ENCODE data around the gene CLASP1. TPM values are rescaled to one million over a fixed set of nuclear protein-coding genes. Genes with fewer than 3 reads are reported as not detected.
A peak's percentile ranks its signal among the peaks of the same experiment; 100 is the strongest.

Gene CLASP1
- total RNA-seq, 6 experiments from 2014 or later, result 38.2 to 49.0 (median 41.1) TPM

DNA sequence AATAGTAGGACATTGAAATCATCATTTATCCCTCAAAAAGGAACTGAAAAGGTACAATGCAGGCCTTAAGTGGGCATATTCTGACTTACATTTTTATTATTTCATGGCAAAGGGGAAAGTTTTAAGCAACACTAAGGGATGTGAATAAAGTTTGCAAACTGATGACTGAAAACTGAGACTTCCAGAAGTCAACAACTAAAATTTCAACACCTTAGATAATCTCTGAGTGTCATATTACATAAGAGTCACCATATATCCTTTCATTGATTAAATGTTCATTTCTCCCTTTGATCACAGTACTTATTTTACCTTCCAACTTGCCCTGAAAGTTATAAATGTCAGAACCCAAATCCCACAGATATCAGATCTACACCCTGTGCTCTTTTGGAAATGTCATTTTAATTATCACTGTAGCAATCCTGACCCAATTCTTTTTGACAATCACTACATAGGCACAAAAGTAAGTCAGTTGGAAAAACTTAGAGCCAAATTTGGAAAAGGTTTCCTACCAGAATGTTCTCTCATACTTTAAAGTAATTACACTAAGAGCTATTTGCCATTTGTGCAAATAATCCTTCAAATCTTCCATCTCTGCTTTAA is 163.0 kb downstream of the CLASP1 start:
- H3K9me3 Mint-ChIP-seq, result no peaks in the 10 kb centered on the region

GRCh38 chr2:121485039-121485438 is 164.2 kb downstream of the CLASP1 start:
- Mint-ChIP-seq H3K4me3 (peak overlapping the region; percentile 11; the same call in 1 of the 2 replicates), H3K9me3 (no peaks in the 10 kb centered on the region), H3K27ac (peak overlapping the region; percentile 86), H3K4me1 (ENCODE audit: low read depth) (peaks cover 30% of the 10 kb centered on the region), H3K36me3 (ENCODE audit: low read depth) (no peaks in the 10 kb centered on the region), H3K27me3 (ENCODE audit: insufficient read depth) (peaks cover 1% of the 10 kb centered on the region; the same call in 1 of the 2 replicates)
- TF ChIP-seq, protein P1, sequence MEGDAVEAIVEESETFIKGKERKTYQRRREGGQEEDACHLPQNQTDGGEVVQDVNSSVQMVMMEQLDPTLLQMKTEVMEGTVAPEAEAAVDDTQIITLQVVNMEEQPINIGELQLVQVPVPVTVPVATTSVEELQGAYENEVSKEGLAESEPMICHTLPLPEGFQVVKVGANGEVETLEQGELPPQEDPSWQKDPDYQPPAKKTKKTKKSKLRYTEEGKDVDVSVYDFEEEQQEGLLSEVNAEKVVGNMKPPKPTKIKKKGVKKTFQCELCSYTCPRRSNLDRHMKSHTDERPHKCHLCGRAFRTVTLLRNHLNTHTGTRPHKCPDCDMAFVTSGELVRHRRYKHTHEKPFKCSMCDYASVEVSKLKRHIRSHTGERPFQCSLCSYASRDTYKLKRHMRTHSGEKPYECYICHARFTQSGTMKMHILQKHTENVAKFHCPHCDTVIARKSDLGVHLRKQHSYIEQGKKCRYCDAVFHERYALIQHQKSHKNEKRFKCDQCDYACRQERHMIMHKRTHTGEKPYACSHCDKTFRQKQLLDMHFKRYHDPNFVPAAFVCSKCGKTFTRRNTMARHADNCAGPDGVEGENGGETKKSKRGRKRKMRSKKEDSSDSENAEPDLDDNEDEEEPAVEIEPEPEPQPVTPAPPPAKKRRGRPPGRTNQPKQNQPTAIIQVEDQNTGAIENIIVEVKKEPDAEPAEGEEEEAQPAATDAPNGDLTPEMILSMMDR (IDR thresholded peaks at IDR 0.05), result no peak
- peak; percentile 63 for DNase-seq

More for the DNA sequence above, 163.0 kb downstream of the CLASP1 start:
- Mint-ChIP-seq H3K36me3 (ENCODE audit: low read depth) (no peaks in the 10 kb centered on the region), H3K4me1 (ENCODE audit: low read depth) (peaks cover 28% of the 10 kb centered on the region), H3K27ac (peak overlapping the region; percentile 86; the same call in 1 of the 2 replicates), H3K4me3 (no peak overlapping the region), H3K27me3 (ENCODE audit: insufficient read depth) (peaks cover 1% of the 10 kb centered on the region; the same call in 1 of the 2 replicates)
- DNase-seq, result no peak
- TF ChIP-seq, protein P1 (IDR thresholded peaks at IDR 0.05), result no peak

DNA sequence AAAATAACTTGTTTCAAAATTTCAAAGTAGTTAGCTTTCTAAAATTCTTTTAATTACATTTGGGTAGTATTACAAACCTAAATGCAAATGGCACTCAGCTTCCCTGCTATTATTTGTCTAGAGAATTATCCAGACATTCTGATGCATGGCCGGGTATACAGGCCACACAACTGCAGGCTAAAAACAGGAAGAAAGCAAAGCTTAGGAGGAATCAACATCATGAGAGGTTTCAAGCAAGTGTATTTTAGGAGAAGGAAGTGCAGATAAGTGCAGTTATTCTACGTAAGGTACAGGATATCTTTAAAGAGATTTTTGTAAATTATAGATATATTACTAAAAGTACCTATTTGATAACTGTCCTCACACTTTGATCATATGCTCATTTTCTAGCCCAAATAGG is 165.4 kb downstream of the CLASP1 start:
- peaks cover 32% of the 10 kb centered on the region for H3K4me1 Mint-ChIP-seq (ENCODE audit: low read depth)
- DNase-seq, result no peak
- no peaks in the 10 kb centered on the region for H3K9me3 Mint-ChIP-seq
- H3K4me3 Mint-ChIP-seq, result no peak overlapping the region
- no peaks in the 10 kb centered on the region for H3K36me3 Mint-ChIP-seq (ENCODE audit: low read depth)
- H3K27ac Mint-ChIP-seq, result no peak overlapping the region
- peaks cover 1% of the 10 kb centered on the region; the same call in 1 of the 2 replicates for H3K27me3 Mint-ChIP-seq (ENCODE audit: insufficient read depth)
- TF ChIP-seq, protein P1 (IDR thresholded peaks at IDR 0.05), result no peak

DNA sequence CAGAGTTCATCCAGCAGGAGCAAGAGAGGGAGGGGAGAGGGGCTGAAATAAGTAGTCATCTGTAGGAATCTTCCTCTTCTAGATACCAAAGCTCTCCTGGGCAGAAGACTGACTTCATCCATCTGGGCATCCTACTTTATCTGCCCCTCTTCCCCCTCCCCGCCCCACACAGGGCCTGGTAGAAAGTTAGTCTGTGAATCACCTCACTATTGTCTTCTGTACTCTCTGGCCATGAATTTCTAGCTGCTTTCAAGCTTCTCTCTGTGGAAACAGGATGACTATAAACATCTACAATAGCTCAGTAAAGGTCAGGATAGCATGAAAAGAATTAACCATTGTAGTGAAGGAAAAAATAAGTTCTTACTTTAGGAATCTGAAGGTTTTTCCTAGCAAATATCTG is 166.2 kb downstream of the CLASP1 start:
- no peaks in the 10 kb centered on the region for H3K36me3 Mint-ChIP-seq (ENCODE audit: low read depth)

GRCh38 chr2:121480826-121481225 is 168.4 kb downstream of the CLASP1 start:
- Mint-ChIP-seq H3K27me3 (ENCODE audit: insufficient read depth) (peaks cover 1% of the 10 kb centered on the region), H3K9me3 (no peaks in the 10 kb centered on the region), H3K4me1 (ENCODE audit: low read depth) (peaks cover 48% of the 10 kb centered on the region), H3K4me3 (no peak overlapping the region), H3K27ac (no peak overlapping the region), H3K36me3 (ENCODE audit: low read depth) (no peaks in the 10 kb centered on the region)
- TF ChIP-seq, protein P1 (IDR thresholded peaks at IDR 0.05), result no peak
- no peak for DNase-seq

More for the DNA sequence above, 166.2 kb downstream of the CLASP1 start:
- peaks cover 33% of the 10 kb centered on the region for H3K4me1 Mint-ChIP-seq (ENCODE audit: low read depth)
- H3K27ac Mint-ChIP-seq, result peak overlapping the region; percentile 20; the same call in 1 of the 2 replicates
- no peak overlapping the region for H3K4me3 Mint-ChIP-seq
- DNase-seq, result no peak
- H3K27me3 Mint-ChIP-seq (ENCODE audit: insufficient read depth), result peaks cover 1% of the 10 kb centered on the region; the same call in 1 of the 2 replicates
- TF ChIP-seq, protein P1 (IDR thresholded peaks at IDR 0.05), result no peak
- no peaks in the 10 kb centered on the region for H3K9me3 Mint-ChIP-seq

All from HFFc6 (cell line).